Activated naive CD8-positive, alpha-beta T cell (primary cell): Measurements from ENCODE around the gene APC.

Source experiments
- H3K27ac Mint-ChIP-seq: one replicate; pipeline ENCODE4 v1.8.0; 2021; ENCODE audit warnings: mixed read lengths
- H3K27me3 Mint-ChIP-seq: one replicate; pipeline ENCODE4 v1.8.0; 2021; ENCODE audit warnings: mixed read lengths
- H3K36me3 Mint-ChIP-seq: one replicate; pipeline ENCODE4 v1.8.0; 2021; ENCODE audit warnings: mixed read lengths
- H3K4me1 Mint-ChIP-seq: one replicate; pipeline ENCODE4 v1.8.0; 2021; ENCODE audit warnings: low read depth, mixed read lengths
- H3K4me3 Mint-ChIP-seq: one replicate; pipeline ENCODE4 v1.8.0; 2021; ENCODE audit warnings: mild to moderate bottlenecking, mixed read lengths
- H3K9me3 Mint-ChIP-seq: one replicate; pipeline ENCODE4 v1.8.0; 2021; ENCODE audit warnings: low read depth, mixed read lengths

Gene APC

DNA sequence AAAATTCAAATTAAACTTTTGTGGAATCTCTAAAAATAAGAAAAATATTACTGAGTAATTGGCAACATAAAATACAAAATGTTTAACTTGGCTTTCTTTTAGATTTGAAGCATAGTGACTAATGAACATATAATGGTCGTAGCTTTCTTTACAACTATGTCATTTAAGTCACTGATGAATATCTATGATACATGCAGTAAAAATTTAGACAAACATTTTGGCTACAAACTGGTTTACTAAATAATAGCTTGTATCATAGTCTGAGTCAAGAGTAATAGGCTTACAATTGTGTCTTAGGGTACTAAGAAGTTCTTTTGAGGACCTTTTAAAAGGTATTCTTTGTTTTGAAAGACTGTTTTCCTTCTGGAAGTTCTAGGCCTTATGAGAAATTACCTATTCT lies 2.0 kb upstream of the APC start:
- Mint-ChIP-seq H3K4me3 (no peak overlapping the region), H3K36me3 (no peaks in the 10 kb centered on the region), H3K9me3 (no peaks in the 10 kb centered on the region), H3K4me1 (peaks cover 14% of the 10 kb centered on the region), H3K27me3 (no peaks in the 10 kb centered on the region), H3K27ac (no peak overlapping the region)

- Mint-ChIP-seq H3K27me3 (no peaks in the 10 kb centered on the region), H3K36me3 (peaks cover under 1% of the 10 kb centered on the region), H3K27ac (no peak overlapping the region), H3K4me1 (peaks cover 18% of the 10 kb centered on the region), H3K9me3 (no peaks in the 10 kb centered on the region), H3K4me3 (peak overlapping the region; percentile 98)
Observed at GRCh38 chr5:112737070-112737462, 619 bp upstream of the APC start.

GRCh38 chr5:112738191-112738560 lies 491 bp downstream of the APC start:
- Mint-ChIP-seq H3K4me3 (peak overlapping the region; percentile 98), H3K27me3 (no peaks in the 10 kb centered on the region), H3K9me3 (no peaks in the 10 kb centered on the region), H3K4me1 (peaks cover 24% of the 10 kb centered on the region), H3K27ac (peak overlapping the region; percentile 92), H3K36me3 (peaks cover 2% of the 10 kb centered on the region)

- H3K27ac Mint-ChIP-seq = no peak overlapping the region
- H3K36me3 Mint-ChIP-seq = peaks cover 2% of the 10 kb centered on the region
- H3K4me1 Mint-ChIP-seq = peaks cover 26% of the 10 kb centered on the region
- H3K9me3 Mint-ChIP-seq = no peaks in the 10 kb centered on the region
- no peak overlapping the region for H3K4me3 Mint-ChIP-seq
- no peaks in the 10 kb centered on the region for H3K27me3 Mint-ChIP-seq
Observed at GRCh38 chr5:112742424-112742823, 4.7 kb downstream of the APC start.

DNA sequence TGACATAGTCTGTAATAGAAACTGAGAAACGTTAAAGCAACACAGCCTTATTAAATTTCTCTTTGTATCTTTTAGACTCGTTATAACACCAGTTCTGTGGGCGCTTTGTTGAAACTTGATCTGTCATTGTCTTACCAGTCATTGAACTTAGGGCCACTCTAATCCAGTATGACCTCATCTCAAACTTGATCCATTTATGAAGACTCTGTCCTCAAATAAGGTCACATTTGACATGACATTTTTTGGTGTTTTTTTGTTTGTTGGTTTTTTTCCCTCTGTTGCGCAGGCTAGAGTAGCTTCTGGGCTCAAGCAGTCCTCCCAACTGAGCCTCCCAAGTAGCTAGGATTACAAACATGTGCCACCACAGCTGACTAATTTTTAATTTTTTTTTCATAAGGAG lies 5.9 kb downstream of the APC start:
- Mint-ChIP-seq H3K27me3 (no peaks in the 10 kb centered on the region), H3K27ac (no peak overlapping the region), H3K4me1 (peaks cover 20% of the 10 kb centered on the region), H3K36me3 (peaks cover 2% of the 10 kb centered on the region), H3K9me3 (no peaks in the 10 kb centered on the region), H3K4me3 (no peak overlapping the region)

- Mint-ChIP-seq H3K9me3 (no peaks in the 10 kb centered on the region), H3K4me3 (no peak overlapping the region), H3K4me1 (peaks cover 16% of the 10 kb centered on the region), H3K36me3 (peaks cover 3% of the 10 kb centered on the region), H3K27me3 (no peaks in the 10 kb centered on the region), H3K27ac (no peak overlapping the region)
Observed at GRCh38 chr5:112752335-112752734, 14.7 kb downstream of the APC start.

DNA sequence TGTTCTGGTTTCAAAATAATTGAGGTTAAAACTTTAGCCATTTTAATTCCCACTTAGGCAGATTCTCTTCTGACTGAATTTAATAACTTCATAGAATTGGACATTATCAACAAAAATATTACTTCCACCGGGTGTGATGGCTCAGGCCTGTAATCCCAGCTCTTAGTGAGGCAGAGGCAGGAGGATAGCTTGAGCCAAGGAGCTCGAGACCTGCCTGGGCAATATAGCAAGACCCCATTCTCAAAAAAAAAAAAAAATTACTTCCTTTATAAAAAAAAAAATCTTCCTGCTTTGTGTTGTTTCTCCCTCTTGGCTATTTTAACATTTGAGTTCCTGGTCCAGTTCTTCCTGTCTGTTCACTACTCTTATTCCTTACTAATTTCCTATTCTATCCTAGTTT lies 18.0 kb downstream of the APC start:
- peaks cover 7% of the 10 kb centered on the region for H3K4me1 Mint-ChIP-seq
- H3K9me3 Mint-ChIP-seq = no peaks in the 10 kb centered on the region
- no peak overlapping the region for H3K4me3 Mint-ChIP-seq
- H3K36me3 Mint-ChIP-seq = peaks cover 7% of the 10 kb centered on the region
- H3K27ac Mint-ChIP-seq = peak overlapping the region; percentile 43
- no peaks in the 10 kb centered on the region for H3K27me3 Mint-ChIP-seq

DNA sequence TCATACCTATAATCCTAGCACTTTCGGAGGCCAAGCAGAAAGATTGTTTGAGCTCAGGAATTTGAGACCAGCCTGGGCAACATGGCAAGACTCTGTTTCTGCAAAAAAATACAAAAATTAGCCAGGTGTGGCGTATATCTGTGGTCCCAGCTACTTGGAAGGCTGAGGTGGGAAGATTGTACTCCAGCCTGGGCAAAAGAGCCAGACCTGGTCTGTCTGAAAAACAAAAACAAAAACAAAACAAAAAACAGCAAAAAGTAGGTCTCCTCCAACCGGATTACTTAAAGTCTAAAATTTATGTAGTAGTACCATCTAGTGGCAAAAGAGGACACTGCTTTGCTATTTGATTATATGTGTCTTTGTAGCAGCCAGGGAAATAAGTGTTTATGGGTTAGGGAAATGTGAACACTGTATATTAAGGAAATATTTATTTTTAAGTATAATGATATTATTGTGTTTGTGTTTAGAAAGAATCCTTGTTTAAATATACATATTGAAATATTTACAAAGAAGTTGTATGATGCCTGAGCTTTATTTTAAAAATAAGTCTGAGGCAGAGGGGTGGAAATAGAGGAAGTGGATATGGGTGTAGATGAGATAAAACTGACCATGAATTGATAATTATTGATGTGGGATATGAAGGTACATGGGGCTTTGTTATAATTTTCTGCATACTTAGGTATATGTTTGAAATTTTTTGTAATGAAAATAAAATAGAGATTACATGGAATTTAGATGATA lies 20.0 kb downstream of the APC start:
- H3K9me3 Mint-ChIP-seq = no peaks in the 10 kb centered on the region
- no peaks in the 10 kb centered on the region for H3K27me3 Mint-ChIP-seq
- H3K4me3 Mint-ChIP-seq = no peak overlapping the region
- peaks cover 9% of the 10 kb centered on the region for H3K36me3 Mint-ChIP-seq
- H3K4me1 Mint-ChIP-seq = peaks cover 5% of the 10 kb centered on the region
- H3K27ac Mint-ChIP-seq = no peak overlapping the region

DNA sequence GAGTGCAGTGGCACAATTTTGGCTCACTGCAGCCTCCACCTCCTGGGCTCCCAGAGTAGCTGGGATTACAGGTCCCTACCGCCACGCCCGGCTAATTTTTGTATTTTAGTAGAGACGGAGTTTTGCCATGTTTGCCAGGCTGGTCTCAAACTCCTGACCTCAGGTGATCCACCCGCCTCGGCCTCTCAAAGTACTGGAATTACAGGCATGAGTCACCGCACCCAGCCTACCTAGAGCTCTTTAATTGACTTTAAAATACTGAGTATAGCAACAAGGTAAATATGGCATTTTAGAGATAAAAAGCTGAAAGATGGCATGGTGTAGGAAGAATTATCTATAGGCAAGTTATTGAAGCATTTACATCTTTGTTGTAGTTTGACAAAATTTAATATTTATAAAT lies 21.0 kb downstream of the APC start:
- no peak overlapping the region for H3K27ac Mint-ChIP-seq
- no peaks in the 10 kb centered on the region for H3K27me3 Mint-ChIP-seq
- H3K4me3 Mint-ChIP-seq = no peak overlapping the region
- H3K9me3 Mint-ChIP-seq = no peaks in the 10 kb centered on the region
- H3K4me1 Mint-ChIP-seq = peaks cover 2% of the 10 kb centered on the region
- H3K36me3 Mint-ChIP-seq = peaks cover 9% of the 10 kb centered on the region

GRCh38 chr5:112762113-112762810 lies 24.6 kb downstream of the APC start:
- H3K36me3 Mint-ChIP-seq = peaks cover 9% of the 10 kb centered on the region
- H3K27me3 Mint-ChIP-seq = no peaks in the 10 kb centered on the region
- no peak overlapping the region for H3K4me3 Mint-ChIP-seq
- H3K4me1 Mint-ChIP-seq = no peaks in the 10 kb centered on the region
- H3K9me3 Mint-ChIP-seq = no peaks in the 10 kb centered on the region
- no peak overlapping the region for H3K27ac Mint-ChIP-seq

GRCh38 chr5:112763165-112763564 lies 25.5 kb downstream of the APC start:
- Mint-ChIP-seq H3K36me3 (peaks cover 9% of the 10 kb centered on the region), H3K27me3 (no peaks in the 10 kb centered on the region), H3K27ac (no peak overlapping the region), H3K4me3 (no peak overlapping the region), H3K4me1 (no peaks in the 10 kb centered on the region), H3K9me3 (no peaks in the 10 kb centered on the region)

DNA sequence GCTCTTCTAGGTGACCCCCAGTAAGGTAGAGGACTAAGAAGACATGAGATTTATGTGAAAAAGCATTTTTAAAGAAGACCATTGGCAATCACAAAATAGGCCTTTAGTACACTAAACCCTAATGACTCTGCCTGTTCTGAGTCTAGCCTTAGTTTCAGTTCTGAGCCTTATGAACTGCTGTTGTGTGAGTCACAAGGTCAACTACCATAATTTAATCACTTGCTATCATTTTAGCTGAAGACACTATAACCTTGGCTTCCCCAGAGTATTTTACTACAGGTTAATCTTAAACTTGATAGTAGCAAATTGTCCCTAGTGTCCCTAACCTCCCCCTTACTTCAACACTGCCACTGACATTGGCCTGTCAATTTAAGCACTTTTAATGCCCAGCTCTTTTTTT lies 34.4 kb downstream of the APC start:
- Mint-ChIP-seq H3K27ac (no peak overlapping the region), H3K36me3 (peaks cover 6% of the 10 kb centered on the region), H3K27me3 (no peaks in the 10 kb centered on the region)

GRCh38 chr5:112776301-112776856 lies 38.7 kb downstream of the APC start:
- H3K4me1 Mint-ChIP-seq = no peaks in the 10 kb centered on the region
- H3K27ac Mint-ChIP-seq = no peak overlapping the region
- no peaks in the 10 kb centered on the region for H3K27me3 Mint-ChIP-seq
- H3K36me3 Mint-ChIP-seq = peaks cover 7% of the 10 kb centered on the region
- H3K4me3 Mint-ChIP-seq = no peak overlapping the region
- H3K9me3 Mint-ChIP-seq = no peaks in the 10 kb centered on the region

More for the DNA sequence above, 34.4 kb downstream of the APC start:
- Mint-ChIP-seq H3K9me3 (no peaks in the 10 kb centered on the region), H3K4me1 (no peaks in the 10 kb centered on the region), H3K4me3 (no peak overlapping the region)

- Mint-ChIP-seq H3K4me1 (no peaks in the 10 kb centered on the region), H3K4me3 (no peak overlapping the region), H3K36me3 (peaks cover 12% of the 10 kb centered on the region), H3K27me3 (no peaks in the 10 kb centered on the region), H3K27ac (no peak overlapping the region), H3K9me3 (no peaks in the 10 kb centered on the region)
Observed at GRCh38 chr5:112779531-112779930, 41.8 kb downstream of the APC start.

DNA sequence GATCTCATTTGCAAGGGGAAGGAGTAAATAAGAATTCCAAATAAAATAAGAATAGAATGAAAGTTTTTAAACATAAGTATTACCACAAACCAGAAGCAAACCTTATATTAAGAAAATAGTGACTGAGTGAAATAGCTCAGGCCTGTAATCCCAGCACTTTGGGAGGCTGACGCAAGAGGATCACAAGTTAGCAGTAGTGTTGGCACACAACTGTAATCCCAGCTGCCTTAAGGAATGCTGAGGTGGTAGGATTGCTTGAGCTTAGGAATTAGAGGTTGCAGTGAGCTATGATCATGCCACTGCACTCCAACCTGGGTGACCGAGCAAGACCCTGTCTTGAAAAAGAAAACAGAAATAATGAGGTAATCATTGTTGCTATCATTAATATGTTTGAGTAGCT lies 47.0 kb downstream of the APC start:
- H3K27me3 Mint-ChIP-seq = no peaks in the 10 kb centered on the region
- no peak overlapping the region for H3K4me3 Mint-ChIP-seq
- no peaks in the 10 kb centered on the region for H3K4me1 Mint-ChIP-seq
- peaks cover 9% of the 10 kb centered on the region for H3K36me3 Mint-ChIP-seq
- no peaks in the 10 kb centered on the region for H3K9me3 Mint-ChIP-seq
- no peak overlapping the region for H3K27ac Mint-ChIP-seq
